Common myeloid progenitor, CD34-positive (primary cell): ENCODE results near the gene ANKRD11.

Experiments
- CTCF ChIA-PET: fragments of 350-600 bp; sonication (Branson Sonifier 250); formaldehyde crosslinking; loops from one replicate; lab custom pipeline; 2021; ENCODE audit warnings: antibody characterized with exemption; lab: Charles Lee
- POLR2A ChIA-PET: fragments of 350-600 bp; sonication (Branson Sonifier 250); formaldehyde crosslinking; loops from one replicate; lab custom pipeline; 2021; ENCODE audit warnings: antibody characterized with exemption; lab: Charles Lee
- DNase-seq, 3 donors: peaks; one replicate each; pipeline versions ENCODE4 v3.0.0 to v3.0.0-alpha.2; 2013
- H3K27ac ChIP-seq, 2 experiments: 1 replicate in 1 of 2; 2 replicates in 1 of 2; pipeline ENCODE4 v1.7.0; 2013; ENCODE audit warnings: inconsistent platforms in 2 of 2, low read length in 2 of 2, mild to moderate bottlenecking in 2 of 2, low read depth in 1 of 2, moderate library complexity in 1 of 2; ENCODE audit not compliant: severe bottlenecking in 2 of 2, insufficient read depth in 1 of 2, poor library complexity in 1 of 2
- H3K27me3 ChIP-seq, 5 experiments: replicated peaks in 2 of 5; 1 replicate in 3 of 5; 2 replicates in 2 of 5; pipeline versions ENCODE4 v1.6.1 to v1.7.0; 2013; ENCODE audit warnings: low read length in 4 of 5, mild to moderate bottlenecking in 2 of 5, moderate library complexity in 2 of 5, inconsistent platforms in 1 of 5; ENCODE audit not compliant: insufficient read depth in 5 of 5, control insufficient read depth in 4 of 5
- H3K36me3 ChIP-seq, 4 experiments: 1 replicate in 2 of 4; 2 replicates in 2 of 4; pipeline versions ENCODE4 v1.6.1 to v1.7.0; 2013; ENCODE audit warnings: low read length in 3 of 4, control low read depth in 1 of 4, mild to moderate bottlenecking in 1 of 4; ENCODE audit not compliant: control insufficient read depth in 4 of 4, insufficient read depth in 4 of 4
- H3K4me1 ChIP-seq, 4 experiments: 1 replicate in 3 of 4; 2 replicates in 1 of 4; pipeline versions ENCODE4 v1.6.1 to v1.7.1; 2013; ENCODE audit warnings: low read length in 3 of 4, mild to moderate bottlenecking in 3 of 4, control low read depth in 1 of 4, inconsistent platforms in 1 of 4, moderate library complexity in 1 of 4; ENCODE audit not compliant: control insufficient read depth in 4 of 4, insufficient read depth in 4 of 4; ENCODE audit errors: control extremely low read depth in 1 of 4
- H3K4me3 ChIP-seq, 7 experiments: 1 replicate in 4 of 7; 2 replicates in 3 of 7; pipeline versions ENCODE4 v1.5.1 to v1.7.0; 2013; ENCODE audit warnings: mild to moderate bottlenecking in 7 of 7, low read length in 6 of 7, moderate library complexity in 6 of 7, inconsistent platforms in 2 of 7, low read depth in 2 of 7, control low read depth in 1 of 7; ENCODE audit not compliant: insufficient read depth in 4 of 7, control insufficient read depth in 1 of 7; ENCODE audit errors: extremely low read depth in 1 of 7
- H3K9me3 ChIP-seq, 5 experiments: 1 replicate in 4 of 5; 2 replicates in 1 of 5; pipeline versions ENCODE4 v1.6.1 to v1.7.1; 2013; ENCODE audit warnings: low read length in 4 of 5, mild to moderate bottlenecking in 2 of 5, inconsistent platforms in 1 of 5, low read depth in 1 of 5, moderate library complexity in 1 of 5; ENCODE audit not compliant: control insufficient read depth in 4 of 5, insufficient read depth in 2 of 5; ENCODE audit errors: control extremely low read depth in 1 of 5
- WGBS: methylation state at CpG from one replicate; pipeline ENCODE4 v1.1.5; 2013; ENCODE audit not compliant: insufficient coverage; 5-methylcytosine and 5-hydroxymethylcytosine counted together

ANKRD11 gene

GRCh38 chr16:89294486-89294885, 195.9 kb downstream of the ANKRD11 start:
- Histone ChIP-seq H3K27me3 (no peaks in the 10 kb centered on the region), H3K4me3 (no peak overlapping the region), H3K27ac (no peak overlapping the region), H3K4me1 (peaks cover 0 to 32% (median 30%) of the 10 kb centered on the region in 4 experiments), H3K36me3 (peaks cover 2 to 42% (median 11%) of the 10 kb centered on the region in 4 experiments), H3K9me3 (no peaks in the 10 kb centered on the region)
- no peak for DNase-seq
- CTCF ChIA-PET: interaction anchor here (3.0 to 6.4 kb wide), 3 partner anchors 9 to 14 kb away, joined by 12 to 40 read pairs (median 20); no protein-coding TSS in a partner anchor
- POLR2A ChIA-PET: no interaction called here
- WGBS: 94% methylated on average over 12 of the region's 13 CpGs

- Histone ChIP-seq H3K27ac (no peak overlapping the region), H3K4me3 (no peak overlapping the region), H3K9me3 (no peaks in the 10 kb centered on the region), H3K27me3 (no peaks in the 10 kb centered on the region), H3K36me3 (peaks cover 3 to 45% (median 14%) of the 10 kb centered on the region in 4 experiments), H3K4me1 (peaks cover 0 to 24% (median 22%) of the 10 kb centered on the region in 4 experiments)
- no peak for DNase-seq
- ChIA-PET POLR2A (interaction anchor here (0.7 kb wide), 1 partner anchor 437 kb away, joined by 5 read pairs; no protein-coding TSS in a partner anchor), CTCF (interaction anchor here (1.0 to 6.4 kb wide), 9 partner anchors 10 to 56 kb away, joined by 3 to 40 read pairs (median 5); no protein-coding TSS in a partner anchor)
- 95% methylated on average over 14 of the region's 28 CpGs for WGBS
Measured at GRCh38 chr16:89293276-89294143, 196.9 kb downstream of the ANKRD11 start.

- ChIA-PET CTCF (interaction anchor here (0.7 to 6.4 kb wide), 10 partner anchors 11 to 492 kb away, joined by 3 to 40 read pairs (median 4); partner anchors contain the start of gene SPG7), POLR2A (no interaction called here)
- H3K36me3 ChIP-seq: peaks cover 7 to 50% (median 21%) of the 10 kb centered on the region in 4 experiments
- WGBS: 86% methylated on average over 21 of the region's 22 CpGs
- H3K9me3 ChIP-seq: no peaks in the 10 kb centered on the region
- H3K27ac ChIP-seq: peak overlapping the region in 1 of 2 experiments; percentile 5
- DNase-seq: no peak
- peaks cover 0 to 15% (median 13%) of the 10 kb centered on the region in 4 experiments for H3K4me1 ChIP-seq
- H3K4me3 ChIP-seq: no peak overlapping the region
- no peaks in the 10 kb centered on the region for H3K27me3 ChIP-seq
Measured at GRCh38 chr16:89292443-89293078, 197.8 kb downstream of the ANKRD11 start.

- Histone ChIP-seq H3K36me3 (peaks cover 4 to 50% (median 28%) of the 10 kb centered on the region in 4 experiments), H3K4me3 (no peak overlapping the region), H3K9me3 (no peaks in the 10 kb centered on the region), H3K27me3 (no peaks in the 10 kb centered on the region), H3K27ac (peak overlapping the region in 1 of 2 experiments; percentile 5), H3K4me1 (peaks cover 0 to 9% (median 7%) of the 10 kb centered on the region in 4 experiments)
- no peak for DNase-seq
- 94% methylated on average over 13 of the region's 13 CpGs for WGBS
- ChIA-PET CTCF (interaction anchor here (0.7 to 6.4 kb wide), 7 partner anchors 10 to 491 kb away, joined by 3 to 40 read pairs (median 5); partner anchors contain the start of gene SPG7), POLR2A (no interaction called here)
Measured at GRCh38 chr16:89291776-89292175, 198.6 kb downstream of the ANKRD11 start.

GRCh38 chr16:89291363-89291762, 199.0 kb downstream of the ANKRD11 start:
- Histone ChIP-seq H3K4me3 (no peak overlapping the region), H3K4me1 (peaks cover 0 to 5% (median 3%) of the 10 kb centered on the region in 4 experiments), H3K27me3 (no peaks in the 10 kb centered on the region), H3K36me3 (peaks cover 4 to 50% (median 32%) of the 10 kb centered on the region in 4 experiments), H3K27ac (no peak overlapping the region), H3K9me3 (no peaks in the 10 kb centered on the region)
- 95% methylated on average over 9 of the region's 9 CpGs for WGBS
- no peak for DNase-seq
- CTCF ChIA-PET: interaction anchor here (1.0 to 6.4 kb wide), 6 partner anchors 10 to 54 kb away, joined by 3 to 40 read pairs (median 8); no protein-coding TSS in a partner anchor
- POLR2A ChIA-PET: no interaction called here

GRCh38 chr16:89290887-89291286, 199.5 kb downstream of the ANKRD11 start:
- over 99% methylated on average over 17 of the region's 17 CpGs for WGBS
- peaks cover 9 to 54% (median 37%) of the 10 kb centered on the region in 4 experiments for H3K36me3 ChIP-seq
- CTCF ChIA-PET: interaction anchor here (1.0 to 6.4 kb wide), 5 partner anchors 10 to 54 kb away, joined by 3 to 40 read pairs (median 3); no protein-coding TSS in a partner anchor
- no peaks in the 10 kb centered on the region for H3K4me1 ChIP-seq
- no peaks in the 10 kb centered on the region for H3K27me3 ChIP-seq
- H3K27ac ChIP-seq: no peak overlapping the region
- H3K9me3 ChIP-seq: no peaks in the 10 kb centered on the region
- no peak for DNase-seq
- POLR2A ChIA-PET: no interaction called here
- H3K4me3 ChIP-seq: no peak overlapping the region
